Measurements from ENCODE around the gene KRTAP10-9. TPM values are rescaled to one million over a fixed set of nuclear protein-coding genes. Genes with fewer than 3 reads are reported as not detected.

Gene KRTAP10-9
- total and polyA plus RNA-seq, 2 of the 8 experiments (the other 6 are each of a cell fraction or from before 2014, with no cell fraction given), result not detected

- CTCF ChIA-PET (ENCODE audit: partially characterized antibody), result no interaction called here
- no peak for FAIRE-seq
- H3K79me2 ChIP-seq (ENCODE audit: control insufficient read depth in 1 of 2, insufficient read depth in 2 of 2, low read length in 2 of 2), result no peaks in the 10 kb centered on the region
- TF ChIP-seq POLR2A (IDR thresholded peaks at IDR 0.05; ENCODE audit: control extremely low read depth in 1 of 2, low read depth in 2 of 2, low read length in 2 of 2) (no peak), GTF2F1 (IDR thresholded peaks at IDR 0.05; ENCODE audit: borderline replicate concordance, low read depth, low read length) (no peak), MAX (IDR thresholded peaks at IDR 0.05) (no peak), CTBP2 (IDR thresholded peaks at IDR 0.05; ENCODE audit: borderline replicate concordance, insufficient read depth, insufficient read length, low read length) (no peak), SP4 (IDR thresholded peaks at IDR 0.05; ENCODE audit: low read length) (no peak), BACH1 (IDR thresholded peaks at IDR 0.05; ENCODE audit: low read length) (no peak), BRCA1 (IDR thresholded peaks at IDR 0.05; ENCODE audit: low read depth, low read length) (no peak), SIRT6 (IDR thresholded peaks at IDR 0.05; ENCODE audit: low read length) (no peak), SAP30 (IDR thresholded peaks at IDR 0.05; ENCODE audit: insufficient read depth, insufficient replicate concordance, low read length) (no peak)
- TF ChIP-seq, protein P1, sequence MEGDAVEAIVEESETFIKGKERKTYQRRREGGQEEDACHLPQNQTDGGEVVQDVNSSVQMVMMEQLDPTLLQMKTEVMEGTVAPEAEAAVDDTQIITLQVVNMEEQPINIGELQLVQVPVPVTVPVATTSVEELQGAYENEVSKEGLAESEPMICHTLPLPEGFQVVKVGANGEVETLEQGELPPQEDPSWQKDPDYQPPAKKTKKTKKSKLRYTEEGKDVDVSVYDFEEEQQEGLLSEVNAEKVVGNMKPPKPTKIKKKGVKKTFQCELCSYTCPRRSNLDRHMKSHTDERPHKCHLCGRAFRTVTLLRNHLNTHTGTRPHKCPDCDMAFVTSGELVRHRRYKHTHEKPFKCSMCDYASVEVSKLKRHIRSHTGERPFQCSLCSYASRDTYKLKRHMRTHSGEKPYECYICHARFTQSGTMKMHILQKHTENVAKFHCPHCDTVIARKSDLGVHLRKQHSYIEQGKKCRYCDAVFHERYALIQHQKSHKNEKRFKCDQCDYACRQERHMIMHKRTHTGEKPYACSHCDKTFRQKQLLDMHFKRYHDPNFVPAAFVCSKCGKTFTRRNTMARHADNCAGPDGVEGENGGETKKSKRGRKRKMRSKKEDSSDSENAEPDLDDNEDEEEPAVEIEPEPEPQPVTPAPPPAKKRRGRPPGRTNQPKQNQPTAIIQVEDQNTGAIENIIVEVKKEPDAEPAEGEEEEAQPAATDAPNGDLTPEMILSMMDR (IDR thresholded peaks at IDR 0.05; ENCODE audit: control extremely low read depth in 1 of 3, insufficient read depth in 1 of 3, low read depth in 1 of 3, low read length in 3 of 3), result no peak
- TF ChIP-seq, protein P2, sequence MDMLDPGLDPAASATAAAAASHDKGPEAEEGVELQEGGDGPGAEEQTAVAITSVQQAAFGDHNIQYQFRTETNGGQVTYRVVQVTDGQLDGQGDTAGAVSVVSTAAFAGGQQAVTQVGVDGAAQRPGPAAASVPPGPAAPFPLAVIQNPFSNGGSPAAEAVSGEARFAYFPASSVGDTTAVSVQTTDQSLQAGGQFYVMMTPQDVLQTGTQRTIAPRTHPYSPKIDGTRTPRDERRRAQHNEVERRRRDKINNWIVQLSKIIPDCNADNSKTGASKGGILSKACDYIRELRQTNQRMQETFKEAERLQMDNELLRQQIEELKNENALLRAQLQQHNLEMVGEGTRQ (IDR thresholded peaks at IDR 0.05; ENCODE audit: low read length), result no peak
Measured at GRCh38 chr21:44606495-44606894, 20.4 kb upstream of the KRTAP10-9 start.

More at GRCh38 chr21:44606495-44606894, 20.4 kb upstream of the KRTAP10-9 start:
- H4K8ac ChIP-seq (ENCODE audit: extremely low read depth, insufficient read depth, low read length), result no peak overlapping the region
- no peaks in the 10 kb centered on the region for H3K79me1 ChIP-seq (ENCODE audit: low read depth, low read length)
- WGBS, 2 experiments (ENCODE audit: extremely low coverage in 1 of 2, insufficient coverage in 1 of 2, insufficient read length in 1 of 2, insufficient replicate concordance in 2 of 2, low coverage in 1 of 2, low lambda C conversion rate in 2 of 2, missing lambda C conversion rate in 1 of 2), result 79% methylated on average over 4 of the region's 4 CpGs; no CpG with 5 or more reads in 1 of the 2 experiments
- no peak overlapping the region for H2AFZ ChIP-seq (ENCODE audit: low read length)
- no peak overlapping the region for H3K4me2 ChIP-seq (ENCODE audit: insufficient read depth in 1 of 2, low read depth in 2 of 2, low read length in 2 of 2)
- H3K27me3 ChIP-seq (replicated peaks in 1 of 4; ENCODE audit: control insufficient read depth in 3 of 4, extremely low read depth in 1 of 4, insufficient read depth in 3 of 4, low read length in 3 of 4), result no peaks in the 10 kb centered on the region
- no peak overlapping the region for H2BK12ac ChIP-seq (ENCODE audit: low read depth, low read length)
- no peak overlapping the region for H3K14ac ChIP-seq (ENCODE audit: insufficient read length)
- H4K20me1 ChIP-seq (replicated peaks in 1 of 2; ENCODE audit: control insufficient read depth in 1 of 2, insufficient read depth in 2 of 2, low read length in 2 of 2), result no peaks in the 10 kb centered on the region
- H3K23ac ChIP-seq (ENCODE audit: insufficient read length), result no peak overlapping the region
- H3K36me3 ChIP-seq (ENCODE audit: control insufficient read depth in 2 of 4, insufficient read depth in 4 of 4, low read length in 3 of 4), result no peaks in the 10 kb centered on the region; a peak in 1 of 8 replicates
- no peak overlapping the region for H3K9ac ChIP-seq (replicated peaks in 1 of 4; ENCODE audit: extremely low read depth in 1 of 4, low read depth in 3 of 4, low read length in 3 of 4)
- H4K5ac ChIP-seq (ENCODE audit: insufficient read length, low read depth, low read length), result no peak overlapping the region
- H2BK15ac ChIP-seq (ENCODE audit: low read length), result no peak overlapping the region
- no peak overlapping the region for H2BK5ac ChIP-seq (ENCODE audit: low read depth, low read length)
- POLR2A ChIA-PET (ENCODE audit: partially characterized antibody), result no interaction called here
- H2BK120ac ChIP-seq (replicated peaks; ENCODE audit: low read depth, low read length), result no peak overlapping the region
- DNase-seq (ENCODE audit: low read depth in 1 of 2, low spot score in 2 of 2), result no peak
- no peak overlapping the region for H3K18ac ChIP-seq (ENCODE audit: extremely low read depth, low read length)
- H2BK20ac ChIP-seq (ENCODE audit: low read length), result no peak overlapping the region
- no peak overlapping the region for H4K91ac ChIP-seq (replicated peaks; ENCODE audit: insufficient read length, low read length)
- H3K9me3 ChIP-seq (ENCODE audit: insufficient read depth in 2 of 2, low read depth in 1 of 2, low read length in 1 of 2), result peaks cover 12 to 15% of the 10 kb centered on the region in 2 experiments; a peak in 3 of 4 replicates
- 0 out of 2 replicates have a peak, but pooled peaks cover 2% of the 10 kb centered on the region for H3K23me2 ChIP-seq (ENCODE audit: low read depth, low read length)
- no peak overlapping the region for H3K4ac ChIP-seq (replicated peaks; ENCODE audit: insufficient read length, low read depth, low read length)
- no peak overlapping the region for H2AK5ac ChIP-seq (ENCODE audit: low read depth, low read length)
- H3K4me1 ChIP-seq (replicated peaks in 1 of 4; ENCODE audit: control insufficient read depth in 3 of 4, insufficient read depth in 4 of 4, low read length in 3 of 4), result no peaks in the 10 kb centered on the region; a peak in 1 of 7 replicates
- no peak overlapping the region for H3K27ac ChIP-seq (ENCODE audit: low read depth, low read length)
- H3K56ac ChIP-seq (replicated peaks; ENCODE audit: insufficient read length, low read depth, low read length), result no peak overlapping the region
- no peak overlapping the region for H3K4me3 ChIP-seq (ENCODE audit: extremely low read depth in 1 of 4, insufficient read depth in 2 of 4, low read depth in 3 of 4, low read length in 4 of 4)

Data from H1 (cell line).